NCI-H2171 (cell line): ENCODE results near the gene KDM4C.

Experiments
- DNase-seq: peaks from one replicate; lab custom pipeline; 2025; lab: John Stamatoyannopoulos, UW

KDM4C gene

DNA sequence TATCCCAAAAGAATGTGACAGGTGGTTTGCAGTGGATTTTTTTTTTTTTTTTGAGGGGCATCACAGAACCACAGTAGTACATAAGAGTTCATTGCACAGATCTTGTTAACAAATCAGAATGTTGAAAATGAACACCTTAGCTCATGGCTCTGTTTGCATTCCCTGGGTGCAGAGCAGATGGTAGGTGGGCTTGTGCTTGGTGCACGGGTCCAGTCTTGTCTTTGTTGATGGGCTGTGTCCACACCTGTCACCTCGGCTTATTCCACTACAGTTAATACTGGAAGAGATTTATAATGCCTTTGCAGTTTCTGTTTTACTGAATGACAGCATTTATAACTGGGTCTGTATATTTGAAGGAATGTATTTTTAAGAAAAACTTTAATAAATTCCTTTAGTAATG, 146.6 kb downstream of the KDM4C start:
- DNase-seq, result peak; percentile 73

DNA sequence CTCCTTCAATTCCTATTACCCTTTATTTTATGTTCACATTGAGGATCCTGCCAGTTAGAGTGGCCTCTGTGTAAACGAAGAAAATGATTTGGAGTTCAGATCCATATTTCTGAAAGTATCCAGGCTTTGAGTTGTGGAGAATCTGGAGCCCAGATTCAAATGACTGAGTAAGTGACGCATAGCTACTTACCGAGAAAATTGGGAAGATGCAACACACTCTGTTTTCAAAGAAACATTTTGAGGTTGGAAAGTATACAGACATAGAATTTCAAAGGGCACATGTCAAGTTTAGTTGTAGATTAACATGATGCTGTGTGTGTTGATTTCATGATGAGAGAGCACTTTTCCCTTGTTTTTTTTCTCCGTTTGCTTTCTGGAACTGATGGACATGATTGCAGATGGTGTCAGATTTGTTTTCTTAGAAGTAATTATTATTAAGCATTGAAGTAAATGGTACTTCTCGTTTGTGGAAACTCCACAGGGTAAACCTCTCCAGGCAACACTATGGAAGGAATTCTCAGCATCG, 148.1 kb downstream of the KDM4C start:
- no peak for DNase-seq

DNA sequence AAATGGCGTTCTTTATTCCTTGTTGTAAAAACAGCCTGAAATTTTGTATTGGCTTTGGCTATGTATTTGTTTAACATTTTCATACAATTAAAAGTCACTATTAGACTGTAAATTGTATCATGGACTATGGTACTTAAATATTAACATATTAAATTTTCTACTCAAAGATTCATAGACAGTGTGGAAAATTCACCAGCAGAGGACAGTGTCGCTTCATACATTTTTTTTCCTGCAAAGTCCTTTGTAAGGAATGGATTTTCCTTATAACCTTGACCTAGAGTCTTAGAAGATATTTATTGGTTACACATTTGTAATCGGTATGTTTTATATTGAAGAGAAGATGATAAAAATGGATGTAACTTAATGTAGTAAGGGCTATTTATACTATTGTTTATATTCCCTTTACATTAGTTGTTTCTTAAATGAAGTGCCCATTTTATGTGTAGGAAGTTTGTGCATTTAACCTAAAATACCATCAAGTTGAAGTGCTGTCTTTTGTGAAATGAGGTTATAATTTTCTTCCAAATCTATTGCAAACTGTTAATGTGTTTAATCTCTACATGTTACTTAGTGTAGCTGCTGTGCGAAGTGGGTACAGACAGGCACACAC, 150.1 kb downstream of the KDM4C start:
- DNase-seq, result no peak

DNA sequence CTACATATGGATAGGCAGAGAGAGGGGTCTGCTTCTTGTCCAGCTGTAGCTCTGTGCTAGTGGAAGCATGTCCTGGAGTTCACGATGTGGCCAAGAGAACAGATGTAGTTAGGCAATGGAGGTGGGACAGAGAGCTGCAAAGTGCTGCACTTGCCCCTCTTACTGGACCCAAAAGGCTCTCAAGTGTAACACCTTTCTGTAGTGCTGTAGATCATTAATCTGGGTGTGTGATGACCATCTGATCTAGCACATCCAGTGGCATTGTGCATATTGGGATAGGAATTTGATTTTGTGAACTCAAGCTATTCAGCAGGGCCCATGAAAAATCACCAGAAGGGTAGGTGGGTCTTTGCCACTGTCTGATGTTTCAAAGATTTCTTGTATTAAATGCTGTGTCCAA, 151.4 kb downstream of the KDM4C start:
- DNase-seq, result no peak

DNA sequence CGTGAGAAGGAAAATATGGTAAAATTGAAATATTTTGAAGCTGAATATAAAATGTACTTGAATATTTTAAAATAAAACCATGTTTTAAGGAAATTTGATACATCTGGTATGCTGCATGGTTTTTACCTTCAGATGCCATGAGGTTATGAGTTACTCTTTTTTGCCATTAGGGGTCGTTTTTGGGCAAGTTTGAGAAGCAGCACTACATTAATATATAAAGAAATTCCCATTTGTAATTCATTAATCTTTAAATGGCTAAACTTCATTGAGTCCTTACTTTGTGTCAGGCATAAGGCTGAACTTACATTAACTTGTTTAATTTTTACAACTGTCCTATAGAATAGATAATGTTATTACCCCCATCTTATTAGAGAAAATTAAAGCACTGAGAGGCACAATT, 152.3 kb downstream of the KDM4C start:
- no peak for DNase-seq

DNA sequence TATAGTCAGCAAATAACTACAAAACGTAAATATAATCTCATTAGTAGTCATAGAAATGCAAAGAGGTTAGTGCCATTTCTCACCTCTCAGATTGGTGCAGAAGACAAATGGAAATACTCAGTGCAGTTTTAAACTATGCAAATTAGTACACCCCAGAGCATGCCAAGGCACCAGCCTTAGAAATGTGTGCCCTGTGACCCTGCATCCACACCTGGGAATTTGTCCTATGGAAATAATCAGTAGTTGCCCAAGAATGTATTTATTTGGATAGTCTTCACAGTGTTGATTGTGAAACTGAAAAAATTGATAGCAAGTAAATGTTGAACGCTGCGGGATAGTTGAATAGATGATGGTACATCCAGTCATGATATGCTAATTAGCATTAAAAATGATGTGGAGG, 152.7 kb downstream of the KDM4C start:
- DNase-seq, result no peak

DNA sequence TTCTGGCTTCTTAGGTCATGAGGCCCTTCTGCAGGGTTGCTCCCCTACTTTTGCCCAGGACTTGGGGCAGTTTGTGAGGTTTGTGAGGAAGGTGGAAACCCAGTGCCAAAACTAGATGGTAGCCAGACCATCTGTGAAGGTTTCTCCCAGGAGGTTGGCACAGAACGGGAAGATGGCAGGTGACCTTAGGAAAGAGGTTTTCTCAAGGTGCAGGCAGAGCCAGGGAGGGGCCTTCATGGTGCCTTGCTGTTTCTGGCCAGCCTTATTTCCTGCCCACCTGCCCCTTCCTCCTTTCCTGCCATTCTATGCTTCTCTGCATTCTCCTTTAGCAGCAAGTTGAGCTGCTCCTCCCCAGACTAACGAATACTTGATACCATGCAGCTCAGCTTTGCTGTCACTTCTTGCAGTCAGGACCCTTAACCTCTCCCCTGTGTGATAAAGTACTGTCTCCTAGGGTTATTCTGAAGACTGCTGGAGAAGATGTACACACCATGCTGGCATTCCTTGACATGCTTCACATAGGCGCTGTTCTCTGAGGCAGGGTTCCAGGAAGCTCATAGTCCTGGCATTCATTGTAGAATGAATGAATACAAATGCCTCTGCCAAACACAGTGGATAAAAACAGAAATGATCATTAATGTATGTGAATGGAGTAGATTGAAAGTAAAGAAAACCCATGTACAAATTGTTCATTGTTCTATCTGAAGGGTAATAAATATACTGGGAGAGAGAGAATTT, 154.3 kb downstream of the KDM4C start:
- DNase-seq, result no peak

DNA sequence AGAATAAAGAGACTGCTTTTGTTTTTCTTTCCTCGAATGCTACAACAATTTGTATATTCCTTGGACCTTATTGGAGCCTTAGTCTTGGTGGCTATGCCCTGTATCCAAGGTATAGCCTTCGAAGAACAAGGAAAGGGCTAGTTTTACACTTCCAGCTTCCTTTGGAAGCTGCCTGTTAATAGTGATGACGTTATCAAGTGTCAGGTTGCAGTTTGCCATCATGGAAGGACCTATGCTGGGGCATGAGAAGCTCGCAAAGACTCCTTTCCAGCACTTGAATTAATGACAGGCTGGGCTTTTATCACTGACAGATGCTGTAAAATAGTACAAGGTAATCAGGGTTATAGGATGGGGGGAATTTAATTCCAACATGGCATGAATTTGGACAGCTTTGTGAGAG, 157.9 kb downstream of the KDM4C start:
- DNase-seq, result peak; percentile 11

DNA sequence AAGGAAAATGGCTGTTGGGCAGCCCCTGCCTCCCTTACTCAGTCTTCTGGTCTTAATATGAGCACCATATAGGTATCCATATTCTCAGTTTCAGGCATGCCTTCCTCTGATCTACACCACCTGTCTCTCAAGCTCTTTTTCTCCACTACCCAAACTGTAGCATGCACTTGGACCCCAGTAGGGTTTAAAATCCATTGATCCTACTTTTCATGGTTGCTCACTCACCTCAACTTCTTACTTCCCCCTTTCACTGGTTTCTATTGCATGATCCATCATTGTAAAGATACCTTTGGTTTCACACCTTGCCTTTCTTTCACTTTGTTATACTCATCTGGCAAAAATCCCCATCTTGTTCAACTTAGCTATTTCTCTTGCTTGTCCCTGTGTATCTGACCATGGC, 159.4 kb downstream of the KDM4C start:
- DNase-seq, result no peak

DNA sequence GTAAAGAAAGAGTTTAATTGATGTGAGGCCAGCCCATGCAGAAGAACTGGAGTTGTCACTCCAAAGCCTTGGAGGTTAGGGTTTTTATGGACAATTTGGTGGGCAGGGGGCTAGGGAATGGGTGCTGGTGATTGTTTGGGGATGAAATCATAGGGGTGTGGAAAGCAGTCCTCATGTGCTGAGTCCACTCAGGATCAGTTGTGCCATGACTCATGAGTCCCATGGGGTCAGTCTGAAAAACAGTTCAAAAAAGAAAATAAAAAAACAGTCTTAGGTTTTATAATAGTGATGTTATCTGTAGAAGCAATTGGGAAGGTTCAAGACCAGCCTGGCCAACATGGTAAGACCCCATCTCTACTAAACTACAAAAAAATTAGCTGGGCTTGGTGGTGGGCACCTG, 162.3 kb downstream of the KDM4C start:
- DNase-seq, result no peak

DNA sequence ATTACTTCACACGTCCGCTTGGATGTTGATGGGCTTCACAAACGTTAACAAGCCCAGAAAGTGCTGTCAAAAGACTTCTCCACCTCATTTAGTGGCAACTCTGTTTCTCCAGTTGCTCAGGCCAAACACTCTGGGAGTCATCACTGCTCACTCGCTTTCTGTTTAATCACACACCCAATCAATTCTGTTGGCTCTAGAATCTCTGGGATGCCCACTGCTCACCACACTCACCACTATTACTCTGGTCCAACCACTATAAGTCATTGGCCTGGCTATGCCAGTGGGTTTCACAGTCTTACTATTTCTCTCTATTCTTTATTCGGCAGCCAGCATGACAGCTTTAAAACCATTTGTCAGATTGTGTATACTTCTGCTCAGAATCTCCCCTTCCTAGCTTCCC, 163.5 kb downstream of the KDM4C start:
- no peak for DNase-seq

DNA sequence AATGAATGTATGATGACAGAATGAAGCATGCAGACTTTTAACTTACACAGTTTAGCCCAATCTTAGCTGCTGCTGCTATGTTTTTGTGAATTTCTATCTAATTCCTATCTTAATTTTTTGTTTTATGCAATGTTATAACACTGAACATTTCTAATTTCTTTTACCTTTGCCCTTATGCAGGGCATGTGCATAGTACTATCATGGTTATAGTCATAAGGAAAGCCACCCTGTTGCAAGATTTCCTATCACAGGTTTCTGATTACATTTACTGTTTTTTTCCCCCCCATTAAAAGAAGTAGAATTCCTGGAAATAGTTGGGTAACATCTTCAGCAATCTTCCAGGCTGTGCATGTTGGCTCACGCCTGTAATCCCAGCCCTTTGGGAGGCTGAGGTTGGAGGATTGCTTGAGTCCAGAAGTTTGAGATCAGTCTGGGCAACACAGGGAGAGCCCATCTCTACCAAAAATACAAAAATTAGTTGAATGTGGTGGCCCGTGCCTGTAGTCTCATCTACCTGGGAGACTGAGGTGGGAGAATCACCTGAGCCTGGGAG, 164.4 kb downstream of the KDM4C start:
- no peak for DNase-seq

DNA sequence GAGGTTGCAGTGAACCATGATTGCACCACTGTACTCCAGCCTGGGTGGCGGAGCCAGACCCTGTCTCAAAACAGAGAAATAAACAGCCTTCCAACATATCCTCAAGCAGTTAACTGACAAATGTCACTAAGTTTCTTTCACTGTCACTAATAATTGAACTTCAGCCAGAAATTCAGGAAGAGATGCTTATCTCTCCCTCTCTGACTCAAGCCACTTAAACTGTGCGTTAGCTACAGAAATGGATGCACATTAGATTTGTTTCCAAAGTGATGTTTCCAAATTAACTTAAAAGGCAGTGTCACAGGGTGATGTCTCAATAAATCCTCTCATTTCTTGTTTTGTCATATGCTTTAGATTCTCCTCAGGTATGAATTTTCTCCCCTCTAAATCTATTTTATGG, 164.9 kb downstream of the KDM4C start:
- no peak for DNase-seq

DNA sequence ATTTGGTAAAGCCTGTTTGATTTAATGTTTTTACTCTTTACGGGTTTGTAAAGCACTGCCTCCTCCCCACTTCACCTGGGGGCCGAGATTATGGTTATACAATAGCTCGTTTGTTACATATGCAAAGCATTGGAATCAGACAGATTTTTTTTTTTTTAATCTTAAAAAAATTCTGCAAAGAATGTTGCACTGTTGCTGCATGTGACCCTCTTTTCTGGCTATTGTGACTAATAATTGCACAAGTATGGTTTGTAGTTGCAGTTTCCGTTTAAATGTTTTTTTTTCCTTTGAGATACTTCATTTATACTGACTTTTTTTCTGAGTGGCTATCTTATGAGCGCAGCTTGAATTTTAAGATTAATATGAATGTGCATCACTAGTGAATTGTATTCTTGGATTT, 165.3 kb downstream of the KDM4C start:
- no peak for DNase-seq

DNA sequence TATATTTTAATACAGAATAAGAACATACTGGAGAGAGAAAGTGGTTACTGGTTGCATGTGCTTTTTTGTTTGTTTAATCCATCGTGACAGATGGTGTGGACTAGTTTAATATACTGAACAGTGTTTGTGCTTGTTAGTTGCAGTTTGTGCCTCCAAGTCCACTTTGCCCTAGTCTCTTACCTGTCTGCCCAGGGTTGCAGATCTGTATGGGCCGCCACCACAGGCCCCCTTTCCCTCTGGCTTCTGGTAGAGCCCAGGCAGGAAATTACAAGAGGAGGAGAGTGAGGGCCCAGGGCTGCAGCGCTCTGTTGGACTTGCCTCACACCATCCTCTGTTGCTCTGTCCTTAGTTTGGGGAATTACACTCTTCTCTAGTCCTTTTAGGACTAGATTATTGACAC, 166.4 kb downstream of the KDM4C start:
- DNase-seq, result no peak

DNA sequence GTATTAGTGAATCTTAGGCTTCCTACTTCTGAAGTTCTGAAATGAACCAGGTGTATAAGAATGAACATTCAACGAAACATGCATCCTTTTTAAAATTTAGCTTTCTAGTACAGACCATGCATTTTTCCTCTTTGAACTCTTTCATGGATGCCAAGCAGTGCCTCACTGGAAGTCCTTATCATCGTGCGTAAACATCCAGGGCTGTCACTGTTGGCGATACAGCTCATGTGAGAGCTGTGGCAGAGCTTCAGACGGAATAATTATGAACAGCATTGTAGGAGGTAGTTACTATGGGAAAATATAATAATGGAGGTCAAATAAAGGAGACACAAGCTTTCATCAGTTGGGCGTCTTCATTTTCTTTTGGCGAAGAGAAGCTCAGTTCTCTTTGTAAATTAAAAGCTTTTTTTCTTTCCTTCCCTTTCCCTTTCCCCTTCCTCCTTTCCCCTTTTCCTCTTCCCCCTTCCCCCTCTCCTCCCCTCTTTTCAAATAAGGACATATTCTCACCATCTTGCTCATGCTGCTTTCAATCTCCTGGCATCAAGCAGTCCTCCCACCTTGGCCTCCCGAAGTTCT, 167.3 kb downstream of the KDM4C start:
- DNase-seq, result no peak

DNA sequence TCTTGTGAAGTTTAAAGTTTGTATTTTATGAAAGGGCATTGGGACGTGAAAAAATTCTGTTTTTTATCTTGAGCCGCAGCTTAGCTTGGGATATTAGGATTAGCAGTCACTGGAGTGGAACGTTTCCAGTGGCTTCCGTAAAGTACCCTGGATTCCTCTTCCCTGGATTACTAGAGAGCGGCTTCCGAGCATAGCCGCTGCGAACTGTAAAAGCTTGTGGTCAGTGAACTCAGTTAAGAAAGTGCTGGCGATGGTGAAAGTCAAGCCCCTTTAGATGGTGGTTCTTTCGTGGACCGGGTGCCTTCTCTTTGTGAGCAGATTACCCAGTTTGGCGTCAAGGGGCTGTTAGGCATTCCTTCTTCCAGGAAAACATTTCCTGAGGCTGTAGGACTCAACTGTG, 168.1 kb downstream of the KDM4C start:
- no peak for DNase-seq

DNA sequence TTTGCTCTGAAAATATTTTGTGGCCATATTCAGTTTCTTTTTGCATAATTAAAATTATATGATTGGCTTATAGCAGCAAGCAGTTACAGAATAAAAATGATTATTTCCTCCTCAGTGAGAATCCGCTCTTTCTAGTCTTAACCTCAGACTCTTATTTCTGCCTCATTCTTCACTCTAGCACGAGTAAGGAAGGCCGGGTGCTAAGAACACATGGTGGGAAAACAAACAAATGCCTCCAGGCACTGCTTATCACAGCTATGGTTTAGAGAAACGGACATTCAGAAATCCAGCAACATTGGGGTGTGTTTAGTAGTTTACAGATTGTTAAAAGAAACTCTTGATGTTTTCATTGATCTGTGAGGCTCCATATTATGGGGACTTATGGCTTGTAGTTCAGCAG, 168.7 kb downstream of the KDM4C start:
- DNase-seq, result no peak

DNA sequence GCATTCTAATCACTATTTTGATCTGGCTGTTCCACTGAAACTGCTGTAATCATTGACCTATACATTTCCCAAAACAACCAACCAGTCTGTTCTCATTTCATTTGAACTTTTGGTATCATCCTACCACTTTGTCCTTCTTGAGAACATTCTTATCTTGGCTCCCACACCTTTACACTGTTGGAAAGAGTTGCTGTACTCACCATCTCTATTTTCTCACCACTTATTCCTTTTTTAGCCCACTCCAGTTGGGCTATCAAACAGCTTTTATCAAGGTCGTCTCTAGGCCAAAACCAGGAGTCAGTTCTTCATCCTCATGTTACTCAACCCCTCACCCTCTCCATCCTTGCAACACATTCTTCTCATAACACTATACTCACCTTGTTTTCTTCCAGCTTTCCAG, 170.1 kb downstream of the KDM4C start:
- no peak for DNase-seq

DNA sequence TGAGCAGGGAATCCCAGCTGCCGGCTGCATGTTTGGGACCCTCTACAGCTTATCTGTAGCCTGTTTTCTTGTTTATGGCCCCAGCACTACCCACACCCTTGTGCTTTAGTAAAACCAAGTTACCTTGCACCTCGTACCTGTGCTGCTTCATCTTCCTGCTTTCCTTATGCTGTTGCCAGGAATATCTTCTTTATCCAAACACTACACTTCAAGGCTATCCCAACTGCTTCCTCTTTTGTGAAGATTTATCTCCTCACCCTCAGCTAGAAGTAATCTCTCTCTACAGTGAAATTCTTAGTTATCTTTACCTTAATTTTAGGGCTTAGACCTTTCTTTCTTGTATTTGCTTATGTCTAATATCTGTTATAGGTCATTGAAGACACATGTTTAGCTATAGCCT, 171.1 kb downstream of the KDM4C start:
- DNase-seq, result no peak

DNA sequence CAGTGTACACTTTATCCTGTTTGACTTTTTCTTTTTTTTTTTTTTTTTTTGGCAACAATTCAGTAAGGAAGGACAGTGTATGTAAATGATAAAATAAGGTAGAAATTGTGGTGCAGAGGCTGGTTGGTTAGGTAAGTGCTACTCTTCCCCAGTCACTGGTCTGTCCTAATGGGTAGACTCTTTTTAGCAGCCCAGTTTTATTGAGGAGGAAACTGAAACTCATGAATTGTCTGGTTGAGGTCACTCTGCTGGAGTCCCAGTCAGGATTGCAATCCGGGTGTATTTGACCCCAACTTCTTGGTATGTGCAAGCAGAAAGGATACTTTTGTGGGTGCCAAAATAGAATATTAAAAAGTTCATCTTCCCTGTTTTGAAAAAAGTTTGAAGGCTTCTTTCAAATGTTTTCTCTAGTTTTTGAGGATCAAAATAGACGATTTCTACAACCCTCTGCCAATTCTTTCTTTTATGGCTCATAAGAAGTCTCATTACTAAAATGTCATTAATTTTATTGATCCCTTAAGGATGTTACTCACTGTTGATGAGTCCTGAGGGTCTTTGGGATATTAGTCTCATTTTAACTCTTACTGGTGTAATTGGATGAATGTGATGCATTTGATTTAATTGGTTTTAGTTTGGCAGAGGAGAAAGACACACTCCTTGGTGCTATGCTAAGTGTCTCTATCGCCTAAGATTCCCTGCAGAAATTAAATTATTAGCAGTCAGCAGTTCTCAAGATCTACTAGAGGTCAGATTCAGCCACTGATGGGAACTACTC, 171.9 kb downstream of the KDM4C start:
- no peak for DNase-seq

DNA sequence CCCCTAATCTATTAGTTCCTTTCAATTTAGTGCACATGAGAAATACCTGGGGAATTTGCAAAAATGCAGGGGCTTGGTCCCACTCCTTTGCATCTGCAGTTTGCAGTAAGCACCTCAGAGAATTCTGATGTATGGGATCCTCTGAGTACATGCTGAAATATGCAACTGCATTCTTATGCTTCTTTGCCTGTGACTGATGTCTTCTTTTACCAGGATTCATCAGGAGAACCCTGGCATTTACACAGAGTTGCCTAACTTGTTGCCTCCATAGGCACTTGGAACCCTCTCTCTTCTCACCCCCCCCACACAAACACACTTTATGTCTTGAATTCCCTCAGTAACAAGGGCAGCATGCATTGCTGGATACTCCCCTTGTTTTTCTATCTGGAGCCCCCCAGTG, 173.1 kb downstream of the KDM4C start:
- DNase-seq, result no peak
